HG03378 (cell line): ENCODE results near the gene MOB3B.
A peak's percentile ranks its signal among the peaks of the same experiment; 100 is the strongest.

Experiments used
- ATAC-seq: cut with Tn5 transposase; IDR thresholded peaks from one replicate; pipeline ENCODE4 v1.9.1; 2021; ENCODE audit warnings: mild to moderate bottlenecking, moderate library complexity; ENCODE audit not compliant: unreplicated experiment

MOB3B gene

DNA sequence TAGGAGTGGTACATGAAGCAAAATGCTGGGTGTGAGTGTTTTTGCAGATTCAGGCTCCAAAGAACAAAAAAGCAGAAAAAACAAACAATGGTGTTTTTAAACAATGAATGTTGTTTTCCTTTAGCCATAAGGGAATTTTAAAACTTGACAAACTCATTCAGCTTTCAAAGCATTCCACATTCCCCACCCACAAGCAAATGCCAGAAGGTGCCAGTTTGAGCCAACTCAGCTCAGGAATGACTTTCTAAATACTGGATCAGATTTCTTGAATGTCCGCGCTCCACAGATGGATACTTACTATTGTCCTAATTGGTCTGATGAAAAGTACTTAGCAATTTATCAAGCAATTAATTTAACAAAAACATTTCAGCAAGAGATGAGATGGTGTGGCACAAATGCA, 12.9 kb upstream of the MOB3B start:
- no peak for ATAC-seq

DNA sequence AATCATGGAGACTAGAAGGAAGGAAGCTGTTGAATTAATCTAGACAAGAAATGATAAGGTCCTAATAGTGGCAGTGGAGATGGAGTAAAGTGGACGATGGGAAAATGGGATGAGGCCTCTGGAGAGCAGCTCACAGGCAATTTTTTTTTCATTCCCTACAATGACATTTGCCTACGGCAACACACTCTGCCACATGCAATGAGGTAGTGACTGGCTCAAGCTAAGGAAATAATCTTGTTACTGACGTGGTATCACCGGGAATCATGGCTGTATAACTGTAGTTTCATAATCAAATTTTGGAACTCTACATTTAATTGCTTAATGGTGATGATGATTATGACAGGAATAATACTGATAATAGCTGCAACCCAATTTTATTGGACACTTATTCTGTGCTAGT, 12.1 kb upstream of the MOB3B start:
- ATAC-seq, result no peak

DNA sequence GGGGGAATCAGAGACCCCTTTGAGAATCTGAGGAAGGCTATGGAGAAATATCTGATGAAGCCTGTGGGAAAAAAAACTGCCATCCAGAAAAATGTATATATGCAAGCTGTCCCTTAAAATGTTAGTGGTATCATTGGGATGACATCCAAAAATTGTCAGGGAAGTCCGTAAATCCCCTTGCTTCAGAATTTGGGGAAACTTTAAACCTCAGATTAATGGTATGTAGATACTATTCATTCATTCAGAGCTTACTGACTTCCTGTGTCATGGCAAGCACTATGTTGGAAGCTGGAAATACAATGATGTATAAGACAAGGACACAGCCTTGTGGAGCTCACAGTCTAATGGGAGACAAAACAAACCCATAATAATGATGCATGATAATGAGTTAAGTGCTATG, 10.9 kb upstream of the MOB3B start:
- ATAC-seq, result no peak

DNA sequence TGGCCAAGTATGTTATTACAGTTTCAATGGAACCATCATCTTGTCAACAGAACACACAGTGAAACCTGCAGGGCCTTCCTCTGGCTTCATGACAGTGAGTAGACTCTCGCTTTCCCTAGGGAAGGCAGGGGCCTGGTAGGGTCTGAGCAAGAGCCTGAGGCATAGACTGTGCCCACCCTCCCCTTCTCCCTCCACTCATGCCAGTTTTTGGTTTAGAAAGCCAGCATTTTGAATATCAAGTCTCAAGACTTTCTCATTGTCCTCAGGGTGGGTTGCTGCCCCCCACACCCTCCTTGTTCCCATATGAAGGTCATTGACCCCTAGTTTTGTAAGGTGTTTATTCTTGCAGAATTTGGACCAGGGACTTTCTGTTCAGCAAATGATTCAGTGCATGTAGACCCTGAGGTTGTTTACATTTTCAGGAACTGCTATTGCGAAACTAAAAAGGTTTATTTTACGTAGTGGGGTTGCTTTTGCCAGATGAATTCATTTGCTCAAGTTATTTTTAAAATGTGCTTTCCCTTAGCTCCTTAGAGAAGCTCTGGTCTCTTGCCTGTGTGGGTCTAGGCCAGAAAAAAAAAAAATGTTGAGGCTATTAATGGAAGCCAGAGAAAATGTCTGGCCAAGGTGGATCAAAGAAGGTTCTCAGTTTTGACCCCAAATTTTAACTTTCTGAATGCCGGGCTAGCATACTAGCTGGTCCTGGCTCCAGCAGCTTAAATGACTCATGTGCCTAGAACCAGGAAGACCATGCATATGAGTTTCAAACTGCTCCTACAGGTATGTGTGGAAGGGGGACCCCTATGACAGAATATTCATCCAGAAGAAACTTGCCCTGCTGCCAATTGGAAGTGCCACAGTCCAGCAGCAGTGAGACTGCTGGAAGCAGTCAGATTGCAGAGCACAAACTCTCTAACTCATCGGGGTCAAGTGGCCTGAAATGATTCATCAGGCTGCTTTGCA, 10.1 kb upstream of the MOB3B start:
- peak; percentile 38 for ATAC-seq

DNA sequence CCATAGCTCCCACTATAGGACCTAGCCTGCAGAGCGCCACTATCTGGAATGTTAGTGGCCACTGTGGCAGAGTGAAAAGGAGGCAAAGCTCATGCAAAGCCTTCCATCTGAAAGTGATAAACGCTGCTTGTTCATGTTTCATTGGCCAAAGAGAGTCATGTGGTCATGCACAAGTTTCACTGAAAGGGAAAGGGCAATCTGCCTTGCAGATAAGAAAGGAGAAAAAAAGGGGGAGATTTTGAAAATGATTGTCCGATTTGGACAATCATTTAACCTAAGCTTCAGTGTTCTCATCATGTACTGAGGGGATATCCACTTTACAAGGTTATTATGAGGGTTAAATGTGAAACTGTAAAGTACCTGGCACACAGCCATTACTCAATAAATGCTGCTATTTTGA, 9.0 kb upstream of the MOB3B start:
- peak; percentile 67 for ATAC-seq

DNA sequence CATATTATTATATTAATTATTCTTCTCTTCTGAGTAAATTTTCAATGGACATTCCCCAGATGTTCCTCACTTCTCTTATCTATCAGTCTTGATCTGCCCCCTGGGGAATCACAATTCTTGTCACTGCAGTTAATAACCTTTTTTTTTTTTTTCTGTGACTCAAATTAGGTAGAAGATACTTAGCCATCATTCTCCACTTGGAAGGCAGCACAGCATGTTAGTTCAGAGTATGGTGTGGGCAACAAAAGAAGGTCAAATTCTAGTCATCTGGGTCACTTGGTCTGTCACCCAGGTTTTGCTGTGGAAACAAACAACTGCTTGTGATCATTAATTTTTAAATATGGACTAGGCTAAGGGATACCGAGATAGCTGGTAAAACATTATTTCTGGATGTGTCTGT, 8.1 kb upstream of the MOB3B start:
- ATAC-seq, result no peak

DNA sequence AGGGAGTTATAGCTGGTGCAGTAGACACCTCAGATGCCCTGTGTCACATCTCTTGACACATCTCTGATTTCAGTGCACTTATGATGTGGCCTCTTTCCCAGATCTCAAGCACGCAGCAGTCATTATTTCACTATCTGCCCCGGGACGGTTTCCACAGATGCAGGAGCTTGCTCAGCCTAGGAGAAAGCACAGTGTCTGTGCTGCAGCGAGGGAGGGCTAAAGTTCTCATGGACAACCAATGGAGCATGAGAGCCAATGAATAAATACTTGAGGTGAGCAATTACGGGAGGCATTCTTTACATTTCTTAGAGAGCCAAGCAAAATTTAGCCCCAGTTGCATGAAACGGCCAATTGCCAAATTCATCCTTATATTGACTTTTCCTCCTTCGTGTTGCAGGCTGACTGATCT, 7.4 kb upstream of the MOB3B start:
- no peak for ATAC-seq

DNA sequence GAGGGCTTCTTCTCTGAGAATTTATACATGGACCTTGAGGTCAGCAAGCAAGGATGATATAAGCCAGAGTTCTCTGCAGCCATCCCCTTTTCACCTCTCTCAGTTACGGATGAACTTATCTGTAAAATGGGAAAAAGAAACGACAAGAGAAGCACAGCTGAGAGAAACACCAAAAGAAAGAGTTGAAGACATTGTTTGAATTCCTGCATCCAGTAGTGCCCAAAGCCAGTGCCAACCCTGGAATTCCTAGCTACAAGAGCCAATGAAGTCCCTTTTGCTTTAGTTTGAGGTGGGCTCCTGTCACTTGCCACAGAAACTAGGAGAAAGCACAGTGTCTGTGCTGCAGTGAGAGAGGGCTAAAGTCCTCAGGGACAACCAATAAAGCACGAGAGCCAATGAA, 6.6 kb upstream of the MOB3B start:
- ATAC-seq, result no peak

DNA sequence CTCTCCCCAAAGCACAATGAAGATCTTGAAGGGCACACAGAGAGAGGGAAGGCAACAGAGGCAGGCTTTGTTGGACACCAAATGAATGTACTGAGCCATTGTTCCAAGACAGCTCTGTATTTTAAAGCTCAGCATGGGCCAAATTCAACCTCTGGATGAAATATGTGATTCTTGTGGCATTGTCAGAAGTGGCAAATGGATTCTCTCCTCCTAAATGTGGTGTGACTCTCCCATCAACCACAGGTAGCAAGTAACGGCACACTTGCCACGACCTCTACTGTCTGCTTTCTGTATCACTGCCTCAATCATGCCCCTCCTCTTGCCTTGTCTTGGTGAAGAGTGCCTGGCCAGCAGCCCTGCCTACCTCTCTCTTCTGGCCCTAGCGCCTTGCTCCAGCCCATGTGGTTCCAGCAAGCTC, 6.1 kb upstream of the MOB3B start:
- ATAC-seq, result no peak

DNA sequence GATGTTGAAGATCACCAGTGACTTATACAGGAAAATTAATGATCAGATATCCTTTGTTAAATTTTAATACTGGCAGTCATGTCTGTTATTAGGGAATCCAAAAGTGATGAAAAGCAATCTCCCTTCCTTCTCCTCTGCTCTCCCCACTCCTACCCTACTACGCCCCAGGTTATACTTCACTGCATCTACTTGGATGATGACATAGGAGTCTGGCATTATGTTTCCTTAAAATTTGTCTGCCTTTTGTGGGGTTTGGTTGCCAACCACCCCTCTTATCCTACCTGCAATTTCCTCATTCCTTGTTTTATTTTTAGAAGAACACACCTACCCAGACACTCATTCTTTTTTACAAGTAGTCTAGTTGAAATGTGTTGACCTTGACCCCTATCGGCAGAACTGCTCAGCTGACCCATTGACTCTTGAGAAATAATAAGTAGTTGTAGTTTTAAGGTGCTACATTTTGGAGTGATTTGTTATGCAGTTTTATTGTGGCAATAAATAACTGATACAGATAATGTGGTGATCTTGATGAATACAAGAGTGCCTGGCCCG, 5.1 kb upstream of the MOB3B start:
- ATAC-seq, result no peak

DNA sequence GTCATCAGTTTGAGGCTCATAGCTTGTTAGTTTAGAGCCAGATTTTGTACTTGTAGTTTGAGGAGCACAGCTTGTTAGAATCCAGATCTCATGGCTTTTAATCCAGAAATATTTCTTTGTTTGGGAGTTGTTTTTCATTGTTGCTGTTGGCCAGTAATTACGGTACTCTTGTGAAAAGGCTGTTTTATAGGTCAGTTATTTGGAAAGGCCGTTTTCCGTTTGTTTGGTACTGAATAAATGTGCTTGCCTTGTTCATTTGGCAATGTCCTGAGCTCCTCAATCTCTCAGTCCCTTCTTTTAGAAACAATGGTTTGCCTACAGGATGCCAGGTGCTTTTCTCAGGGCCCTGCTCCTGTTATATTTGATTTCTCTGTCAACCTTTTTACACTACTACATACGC, 4.5 kb upstream of the MOB3B start:
- ATAC-seq, result no peak

DNA sequence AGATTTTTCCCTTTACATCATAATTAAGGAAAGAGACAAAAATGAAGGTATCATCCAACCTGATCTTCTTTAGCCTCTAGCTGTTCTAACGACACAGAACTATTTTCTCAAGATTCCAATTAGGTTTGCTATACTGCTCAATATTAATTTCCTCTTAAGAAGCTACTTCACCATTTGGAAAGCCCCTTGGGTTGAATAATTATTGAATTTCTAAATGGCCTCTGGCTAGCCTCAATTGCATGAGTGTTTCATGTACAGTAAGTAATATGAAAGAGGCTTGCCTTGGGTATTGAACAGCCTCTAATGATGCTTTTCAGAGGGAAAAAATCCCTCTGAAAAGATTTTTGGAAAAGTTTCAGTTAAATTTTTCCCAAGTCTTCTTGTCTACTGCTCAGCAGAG, 3.7 kb upstream of the MOB3B start:
- ATAC-seq, result no peak

DNA sequence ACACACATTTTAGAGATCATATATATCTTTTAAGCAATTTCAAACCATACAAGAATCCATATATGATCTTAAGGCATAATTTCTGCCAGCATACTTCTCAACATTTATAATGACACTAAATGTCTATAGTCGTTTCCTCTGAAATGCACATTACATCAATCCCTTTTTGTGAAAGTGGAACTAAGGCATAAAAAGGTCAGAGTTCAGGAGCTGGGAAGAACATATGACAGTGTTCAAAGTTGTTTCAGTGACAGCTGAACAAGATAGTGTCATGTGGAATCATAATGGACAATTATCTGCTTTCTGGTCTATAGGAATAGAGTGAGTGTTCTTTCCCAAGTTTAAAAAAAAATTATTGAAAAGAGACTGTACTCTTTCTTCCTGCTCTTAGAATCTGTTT, 2.4 kb upstream of the MOB3B start:
- no peak for ATAC-seq

DNA sequence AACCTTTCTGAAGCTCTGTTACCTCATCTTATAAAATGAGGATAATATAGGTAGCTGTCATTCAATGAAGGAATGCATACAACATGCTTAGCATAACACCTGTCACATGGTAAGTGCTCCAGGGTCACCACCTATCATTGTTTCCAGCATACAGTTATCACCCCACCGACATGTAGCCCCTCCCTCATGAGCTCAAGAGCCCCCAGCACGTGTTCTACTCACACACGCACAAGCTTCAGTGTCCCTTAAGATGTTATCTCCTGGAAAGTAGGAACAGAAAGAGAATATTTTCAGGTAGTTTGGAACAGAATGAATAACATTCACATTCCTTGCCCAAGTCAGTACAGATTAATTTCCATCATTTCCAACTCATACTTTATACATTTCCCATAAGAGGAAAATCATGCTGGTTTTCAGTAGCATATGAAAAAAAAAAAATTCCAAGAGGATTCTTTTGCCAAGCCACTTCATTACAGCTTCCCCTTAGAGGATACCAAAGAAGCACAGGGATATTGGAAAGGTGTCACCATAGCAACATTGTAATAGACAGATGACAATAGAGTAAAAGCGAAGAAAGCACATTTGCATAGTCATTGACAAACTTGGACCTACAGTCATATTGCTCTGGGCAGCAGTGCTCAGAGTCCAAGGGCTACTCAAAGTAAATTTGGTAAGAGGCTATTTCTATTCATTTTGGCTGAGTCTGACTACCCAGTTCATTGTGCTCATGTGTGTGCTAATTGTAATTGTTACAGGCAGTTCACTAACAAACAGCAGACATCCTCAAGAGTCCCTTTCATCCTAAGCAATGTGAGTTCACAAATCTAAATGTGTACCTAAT, 1.5 kb upstream of the MOB3B start:
- ATAC-seq, result no peak

DNA sequence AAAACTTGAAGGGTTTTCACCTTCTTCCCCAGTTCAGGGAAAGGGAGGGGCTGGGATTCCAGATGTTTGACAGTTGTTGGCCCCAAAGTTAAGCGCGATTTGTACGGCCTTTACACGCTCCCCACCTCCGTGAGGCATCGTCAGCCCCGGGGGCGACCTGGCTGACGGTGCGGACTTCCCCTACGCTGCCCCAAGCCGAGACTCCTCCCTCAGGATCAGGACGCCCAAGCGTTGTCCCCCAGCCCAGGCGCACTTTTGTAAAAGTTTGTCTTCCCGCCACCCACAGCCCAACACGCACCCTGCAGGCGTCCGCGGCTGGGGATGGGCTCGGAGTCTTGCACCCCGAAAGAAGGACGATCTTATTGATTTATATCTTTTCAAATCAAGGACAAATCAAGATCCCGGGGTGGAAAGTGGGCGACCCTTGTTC, 713 bp downstream of the MOB3B start:
- ATAC-seq, result peak; percentile 32

DNA sequence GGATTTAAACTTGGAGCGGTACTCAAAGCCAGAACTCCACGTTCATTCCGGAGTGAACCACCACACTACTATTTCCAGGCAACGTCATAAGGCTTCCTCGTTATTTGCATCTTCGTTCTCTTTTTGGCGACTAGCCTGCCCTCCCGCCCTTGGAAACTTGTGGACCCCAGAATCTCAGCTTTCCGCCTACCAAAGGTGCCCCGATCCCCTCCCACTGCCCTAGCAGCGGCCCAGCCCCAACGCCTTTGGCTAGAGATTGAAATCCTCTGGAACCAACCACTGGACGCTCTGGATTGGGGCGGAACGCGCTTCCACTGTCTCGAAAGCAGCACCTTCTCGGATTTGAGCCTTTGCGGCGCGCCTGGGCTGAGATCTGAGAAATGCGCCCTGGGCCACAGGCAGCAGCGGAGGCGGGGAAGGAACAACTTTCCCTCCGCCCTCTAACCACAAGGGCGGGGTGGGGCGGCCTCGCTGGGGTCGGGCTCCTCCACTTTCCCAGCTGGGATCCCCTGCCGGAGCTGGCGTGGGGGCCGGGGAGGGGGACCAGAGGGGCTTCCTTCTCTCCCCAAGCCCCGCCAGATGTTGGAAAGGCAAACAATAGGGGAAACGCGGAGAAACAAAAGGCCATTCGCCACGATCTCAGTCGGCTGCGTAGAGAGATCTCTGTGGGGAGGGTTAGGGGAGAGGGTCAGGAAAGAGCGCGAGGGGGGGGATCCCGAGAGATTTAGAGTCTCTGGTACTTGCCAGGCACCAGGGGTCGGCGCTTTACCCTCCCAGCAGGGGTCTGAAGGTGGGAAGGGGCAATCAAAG, 1.3 kb downstream of the MOB3B start:
- ATAC-seq, result peak; percentile 59

DNA sequence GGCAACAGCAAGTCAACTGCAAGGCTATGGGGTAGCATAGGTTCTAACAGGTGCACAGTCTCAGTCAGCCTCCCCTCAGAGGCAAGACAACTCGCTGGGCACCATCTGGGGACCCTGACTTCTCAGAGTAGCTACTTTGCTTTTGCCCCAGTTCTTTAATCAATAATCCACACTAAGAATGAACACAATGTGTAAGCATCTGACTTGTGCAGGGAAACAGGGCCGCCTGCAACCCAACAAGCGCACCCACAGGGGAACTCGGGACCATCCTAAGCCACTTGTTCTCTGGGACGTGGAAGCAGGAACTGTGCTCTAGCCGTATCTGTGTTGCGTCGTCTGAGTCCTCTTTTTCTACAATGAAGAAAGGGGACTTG, 1.9 kb downstream of the MOB3B start:
- ATAC-seq, result no peak

DNA sequence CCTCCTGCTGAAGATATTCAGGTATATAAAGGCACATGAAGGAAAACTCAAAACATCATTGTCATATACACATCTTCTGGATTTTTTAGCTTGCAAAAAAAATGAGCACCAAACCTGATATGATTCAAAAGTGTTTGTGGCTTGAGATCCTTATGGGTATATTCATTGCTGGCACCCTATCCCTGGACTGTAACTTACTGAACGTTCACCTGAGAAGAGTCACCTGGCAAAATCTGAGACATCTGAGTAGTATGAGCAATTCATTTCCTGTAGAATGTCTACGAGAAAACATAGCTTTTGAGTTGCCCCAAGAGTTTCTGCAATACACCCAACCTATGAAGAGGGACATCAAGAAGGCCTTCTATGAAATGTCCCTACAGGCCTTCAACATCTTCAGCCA, 5.4 kb downstream of the MOB3B start, which contains the start of gene IFNK:
Gene IFNK (plus strand): TSS at position 55 of the 400 bp plus-strand sequence. CDS start 47 bp downstream, at position 102.
- ATAC-seq, result no peak

DNA sequence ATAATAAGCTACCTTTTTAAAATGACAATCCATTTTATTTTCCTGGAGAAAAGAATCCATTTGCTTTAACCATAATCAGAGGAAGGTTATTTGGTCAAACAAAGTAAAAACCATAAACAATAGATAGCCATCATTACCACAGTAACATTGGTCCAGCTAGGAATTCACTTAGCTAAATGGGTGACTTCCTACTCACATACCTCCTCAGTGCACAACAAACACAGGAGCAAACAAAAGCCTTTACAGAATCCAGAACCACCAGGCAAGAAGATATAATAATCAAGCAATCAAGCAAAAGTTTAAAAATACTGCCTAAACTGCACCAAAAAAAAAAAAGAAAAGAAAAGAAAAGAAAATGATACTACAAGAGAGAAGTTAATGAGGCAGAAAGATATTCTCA, 6.5 kb downstream of the MOB3B start:
- no peak for ATAC-seq

DNA sequence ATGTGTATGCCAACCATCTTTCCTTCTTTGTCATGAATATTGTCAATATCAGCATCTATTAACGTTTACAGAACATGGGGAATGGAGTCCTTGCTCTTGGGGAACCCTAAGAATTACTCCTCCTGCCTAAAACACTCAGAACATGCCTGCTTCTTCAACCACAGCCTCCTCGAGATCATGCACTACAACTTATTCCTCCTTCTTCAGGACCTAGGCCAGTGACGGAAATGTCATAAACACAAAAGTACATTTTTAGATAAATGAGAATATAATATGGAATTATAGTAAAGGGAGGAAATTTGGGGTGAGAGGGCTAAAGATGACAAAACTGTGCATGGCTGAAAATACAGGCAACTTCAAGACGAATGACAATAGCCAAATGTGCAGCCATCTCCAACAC, 8.6 kb downstream of the MOB3B start:
- ATAC-seq, result no peak
